GM23248 (cell line): ENCODE results near the gene CCDC134. TPM values are rescaled to one million over a fixed set of nuclear protein-coding genes. Genes with fewer than 3 reads are reported as not detected.

Experiments used
- DNase-seq: peaks from one replicate; pipeline ENCODE4 v3.0.0-alpha.2; 2015
- H2AFZ ChIP-seq: fragments of 200-600 bp; sonication (generic); 2 replicates; pipeline ENCODE4 v1.6.1; 2016; ENCODE audit warnings: antibody characterized with exemption
- H3F3A ChIP-seq: fragments of 200-600 bp; sonication (generic); 2 replicates; pipeline ENCODE4 v1.6.1; 2016; ENCODE audit warnings: mild to moderate bottlenecking, antibody characterized with exemption, mixed run types; ENCODE audit not compliant: insufficient read depth
- H3K27ac ChIP-seq: fragments of 200-600 bp; sonication (generic); 2 replicates; pipeline ENCODE4 v1.5.1; 2016; ENCODE audit warnings: mild to moderate bottlenecking
- H3K27me3 ChIP-seq: fragments of 200-600 bp; sonication (generic); replicated peaks from 2 replicates; pipeline ENCODE4 v1.6.1; 2016; ENCODE audit warnings: mild to moderate bottlenecking; ENCODE audit not compliant: insufficient read depth
- H3K36me3 ChIP-seq: fragments of 200-600 bp; sonication (generic); 2 replicates; pipeline ENCODE4 v1.6.1; 2016; ENCODE audit warnings: low read depth, mild to moderate bottlenecking
- H3K4me1 ChIP-seq: fragments of 200-600 bp; sonication (generic); 2 replicates; pipeline ENCODE4 v1.6.1; 2016; ENCODE audit warnings: mild to moderate bottlenecking; ENCODE audit not compliant: insufficient read depth
- H3K4me2 ChIP-seq: fragments of 200-600 bp; sonication (generic); one replicate; pipeline ENCODE4 v1.6.1; 2016; ENCODE audit warnings: mild to moderate bottlenecking; ENCODE audit not compliant: unreplicated experiment
- H3K4me3 ChIP-seq: fragments of 200-600 bp; sonication (generic); 2 replicates; pipeline ENCODE4 v1.5.1; 2016; ENCODE audit warnings: mild to moderate bottlenecking
- H3K79me2 ChIP-seq: fragments of 200-600 bp; sonication (generic); 2 replicates; pipeline ENCODE4 v1.6.1; 2016; ENCODE audit warnings: mild to moderate bottlenecking; ENCODE audit not compliant: insufficient read depth
- H3K9ac ChIP-seq: fragments of 200-600 bp; sonication (generic); 2 replicates; pipeline ENCODE4 v1.6.1; 2016; ENCODE audit warnings: mild to moderate bottlenecking
- H3K9me2 ChIP-seq: fragments of 200-600 bp; sonication (generic); 2 replicates; pipeline ENCODE4 v1.6.1; 2016; ENCODE audit warnings: mixed run types, mild to moderate bottlenecking, moderate library complexity; ENCODE audit not compliant: insufficient read depth
- H3K9me3 ChIP-seq: fragments of 200-600 bp; sonication (generic); one replicate; pipeline ENCODE4 v1.6.1; 2017; ENCODE audit warnings: low read depth
- H4K20me1 ChIP-seq: fragments of 200-600 bp; sonication (generic); 2 replicates; pipeline ENCODE4 v1.6.0; 2016; ENCODE audit not compliant: insufficient read depth
- EZH2 ChIP-seq: fragments of 200-600 bp; sonication (generic); IDR thresholded peaks from 2 replicates; pipeline ENCODE4 v1.6.1; 2018; ENCODE audit warnings: antibody characterized with exemption, mild to moderate bottlenecking; ENCODE audit not compliant: insufficient read depth, poor library complexity, severe bottlenecking
- EZH2phosphoT487 ChIP-seq: fragments of 200-600 bp; sonication (generic); IDR thresholded peaks from 2 replicates; pipeline ENCODE4 v1.6.1; 2018; ENCODE audit warnings: antibody characterized with exemption, moderate library complexity, mild to moderate bottlenecking, low read depth; ENCODE audit not compliant: insufficient read depth
- WGBS, 2 experiments: methylation state at CpG; one replicate each; pipeline ENCODE4 v1.1.6; 2015 to 2017; ENCODE audit warnings: low lambda C conversion rate in 2 of 2, low coverage in 1 of 2; ENCODE audit errors: missing lambda C conversion rate in 2 of 2; 5-methylcytosine and 5-hydroxymethylcytosine counted together
- in situ Hi-C: fragments of 300-500 bp; cut with MboI; formaldehyde crosslinking; loops from 2 replicates; pipeline ENCODE4 v1.15.0; 2020
- polyA plus RNA-seq: library from polyadenylated mRNA; unstranded; fragments of >200 nt; fragmentation: Nextera tagmentation; extraction: Ambion mirVana; gene quantifications from 2 replicates; pipeline ENCODE4 v1.2.1, GENCODE V29; 2016
- total RNA-seq: library from RNA; depleted of rRNA; stranded (reverse); fragments of >200 nt; shearing (Covaris generic); gene quantifications from 2 replicates; pipeline ENCODE4 v1.2.3, GENCODE V29; 2014

CCDC134 gene
- total and polyA plus RNA-seq, 2 experiments from 2014 or later, result 3.9 to 4.4 TPM

DNA sequence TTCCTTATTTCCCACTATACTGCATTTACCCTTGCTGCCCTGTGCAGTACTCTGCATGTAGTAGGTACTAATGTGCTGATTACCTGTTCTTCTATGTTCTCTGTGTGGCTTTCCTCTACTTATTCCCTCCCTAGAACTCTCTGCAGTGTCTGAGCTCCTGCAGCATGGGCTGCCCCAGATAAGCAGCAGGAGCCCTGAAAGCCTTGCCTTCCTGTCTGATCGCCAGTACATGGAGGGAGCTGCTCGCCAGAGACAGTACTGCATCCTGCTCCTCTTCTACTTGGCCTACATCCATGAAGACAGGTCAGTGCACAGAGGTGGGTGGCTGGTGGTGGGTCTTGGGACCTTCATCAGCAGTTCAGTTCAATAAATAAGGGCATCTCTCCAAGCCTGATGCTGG lies 42.2 kb upstream of the CCDC134 start:
- 66 to 79% methylated on average over 2 of the region's 2 CpGs for WGBS, 2 experiments
- no peaks in the 10 kb centered on the region for H3K4me1 ChIP-seq

DNA sequence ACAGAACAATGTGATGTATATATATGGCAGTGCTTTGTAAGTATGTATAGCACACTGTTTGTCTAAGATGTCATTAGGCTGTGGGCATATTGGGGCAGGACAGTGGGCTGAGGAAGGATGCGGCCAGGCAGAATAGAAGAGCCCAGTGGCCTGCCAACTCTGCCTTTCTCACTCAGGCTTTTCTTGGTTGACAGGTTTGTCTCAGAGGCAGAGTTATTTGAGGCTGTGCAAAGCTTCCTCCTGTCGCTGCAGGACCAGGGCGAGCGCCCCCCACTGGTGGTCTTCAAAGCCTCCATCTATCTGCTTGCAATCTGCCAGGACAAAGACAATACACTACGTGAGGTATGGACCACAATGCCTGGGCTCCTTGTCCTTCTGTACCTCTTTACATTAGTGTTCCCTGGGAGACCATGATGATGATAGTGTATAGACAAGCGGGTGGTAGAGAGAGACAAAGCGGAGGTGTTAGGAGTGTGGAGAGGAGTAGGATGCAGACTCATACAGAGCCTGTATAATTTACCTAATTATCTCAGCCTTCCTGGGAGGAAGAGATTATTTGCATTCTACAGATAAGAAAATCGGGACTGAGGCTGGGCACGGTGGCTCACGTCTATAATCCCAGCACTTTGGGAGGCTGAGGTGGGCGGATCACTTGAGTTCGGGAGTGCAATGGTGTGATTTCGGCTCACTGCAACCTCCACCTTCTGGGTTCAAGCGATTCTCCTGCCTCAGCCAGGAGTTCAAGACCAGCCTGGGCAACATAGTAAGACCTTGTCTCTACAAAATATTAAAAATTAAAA lies 37.3 kb upstream of the CCDC134 start:
- no peaks in the 10 kb centered on the region for H3K27me3 ChIP-seq
- H3K36me3 ChIP-seq, result no peaks in the 10 kb centered on the region
- no peaks in the 10 kb centered on the region for H3K9me3 ChIP-seq
- in situ Hi-C loops, result no loop called here
- WGBS, 2 experiments, result 68 to 75% methylated on average over 14 of the region's 14 CpGs
- no peak overlapping the region for H3K4me3 ChIP-seq
- DNase-seq, result no peak
- H4K20me1 ChIP-seq, result no peaks in the 10 kb centered on the region
- H3K27ac ChIP-seq, result no peak overlapping the region
- no peaks in the 10 kb centered on the region for H3K9me2 ChIP-seq
- H3K9ac ChIP-seq, result no peak overlapping the region
- TF ChIP-seq EZH2phosphoT487 (no peak), EZH2 (no peak)
- no peak overlapping the region for H3K4me2 ChIP-seq
- H3K4me1 ChIP-seq, result no peaks in the 10 kb centered on the region
- H2AFZ ChIP-seq, result no peak overlapping the region
- H3K79me2 ChIP-seq, result no peaks in the 10 kb centered on the region
- no peaks in the 10 kb centered on the region for H3F3A ChIP-seq

More for the DNA sequence above, 42.2 kb upstream of the CCDC134 start:
- no peaks in the 10 kb centered on the region for H3K36me3 ChIP-seq
- H3K9me3 ChIP-seq, result no peaks in the 10 kb centered on the region
- in situ Hi-C loops, result no loop called here
- H4K20me1 ChIP-seq, result no peaks in the 10 kb centered on the region
- TF ChIP-seq EZH2phosphoT487 (no peak), EZH2 (no peak)
- H3K9ac ChIP-seq, result no peak overlapping the region
- H3K27me3 ChIP-seq, result no peaks in the 10 kb centered on the region
- no peaks in the 10 kb centered on the region for H3F3A ChIP-seq
- H3K27ac ChIP-seq, result no peak overlapping the region
- H3K4me2 ChIP-seq, result no peak overlapping the region
- no peaks in the 10 kb centered on the region for H3K79me2 ChIP-seq
- H3K9me2 ChIP-seq, result no peaks in the 10 kb centered on the region
- no peak overlapping the region for H3K4me3 ChIP-seq
- no peak for DNase-seq
- no peak overlapping the region for H2AFZ ChIP-seq

GRCh38 chr22:41766476-41766875 lies 34.0 kb upstream of the CCDC134 start:
- H3K4me3 ChIP-seq, result no peak overlapping the region
- H3F3A ChIP-seq, result no peaks in the 10 kb centered on the region
- no peak overlapping the region for H3K9ac ChIP-seq
- no peaks in the 10 kb centered on the region for H4K20me1 ChIP-seq
- no peak for DNase-seq
- TF ChIP-seq EZH2 (no peak), EZH2phosphoT487 (no peak)
- WGBS, 2 experiments, result 54 to 59% methylated on average over 5 of the region's 5 CpGs
- in situ Hi-C loops, result no loop called here
- H3K27me3 ChIP-seq, result no peaks in the 10 kb centered on the region
- no peaks in the 10 kb centered on the region for H3K9me3 ChIP-seq
- H3K79me2 ChIP-seq, result no peaks in the 10 kb centered on the region
- H3K4me2 ChIP-seq, result no peak overlapping the region
- no peak overlapping the region for H2AFZ ChIP-seq
- no peaks in the 10 kb centered on the region for H3K4me1 ChIP-seq
- H3K9me2 ChIP-seq, result no peaks in the 10 kb centered on the region
- no peaks in the 10 kb centered on the region for H3K36me3 ChIP-seq
- no peak overlapping the region for H3K27ac ChIP-seq

GRCh38 chr22:41768430-41768829 lies 32.0 kb upstream of the CCDC134 start:
- Histone ChIP-seq H3K4me1 (no peaks in the 10 kb centered on the region), H3K36me3 (no peaks in the 10 kb centered on the region), H3K4me3 (no peak overlapping the region), H3F3A (peaks cover 4% of the 10 kb centered on the region; the same call in 1 of the 2 replicates), H4K20me1 (no peaks in the 10 kb centered on the region), H3K4me2 (no peak overlapping the region), H3K27me3 (no peaks in the 10 kb centered on the region), H2AFZ (peak overlapping the region; percentile 29; the same call in 1 of the 2 replicates), H3K27ac (no peak overlapping the region), H3K9me2 (no peaks in the 10 kb centered on the region), H3K9ac (no peak overlapping the region), H3K79me2 (no peaks in the 10 kb centered on the region), H3K9me3 (no peaks in the 10 kb centered on the region)
- peak; percentile 36 for DNase-seq
- in situ Hi-C loops, result no loop called here
- TF ChIP-seq EZH2phosphoT487 (no peak), EZH2 (no peak)
- WGBS, 2 experiments, result 55 to 63% methylated on average over 2 of the region's 2 CpGs
